Measurements from ENCODE around the gene EPHB6.

Gene EPHB6

DNA sequence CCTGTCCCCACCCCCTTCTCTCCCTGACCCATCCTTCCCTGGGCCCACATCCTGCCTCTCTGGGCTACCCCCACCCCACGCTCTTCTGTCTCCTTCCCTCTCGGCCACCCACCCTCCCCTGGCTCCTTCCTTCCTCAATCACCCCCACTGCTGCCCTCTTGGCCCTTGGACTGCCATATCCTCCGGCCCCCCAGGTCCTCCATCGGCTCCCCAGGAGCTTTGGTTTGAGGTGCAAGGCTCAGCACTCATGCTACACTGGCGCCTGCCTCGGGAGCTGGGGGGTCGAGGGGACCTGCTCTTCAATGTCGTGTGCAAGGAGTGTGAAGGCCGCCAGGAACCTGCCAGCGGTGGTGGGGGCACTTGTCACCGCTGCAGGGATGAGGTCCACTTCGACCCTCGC lies 10.9 kb downstream of the EPHB6 start:
- no peak overlapping the region for H3K4me3 ChIP-seq (ENCODE audit: low read depth, low read length)
- H3K36me3 ChIP-seq (ENCODE audit: insufficient read depth, low read length), result no peaks in the 10 kb centered on the region
- peaks cover 20% of the 10 kb centered on the region; the same call in 1 of the 2 replicates for H3K27me3 ChIP-seq (ENCODE audit: insufficient read depth, low read length)
- no peak overlapping the region for H3K27ac ChIP-seq (ENCODE audit: low read depth, low read length)
- H2AFZ ChIP-seq (ENCODE audit: low read length, unreplicated experiment), result no peak overlapping the region
- no peaks in the 10 kb centered on the region for H3K4me1 ChIP-seq (ENCODE audit: control insufficient read depth, insufficient read depth, low read length, unreplicated experiment)
- no peaks in the 10 kb centered on the region for H3K79me2 ChIP-seq (ENCODE audit: control insufficient read depth, insufficient read depth, low read length, unreplicated experiment)

DNA sequence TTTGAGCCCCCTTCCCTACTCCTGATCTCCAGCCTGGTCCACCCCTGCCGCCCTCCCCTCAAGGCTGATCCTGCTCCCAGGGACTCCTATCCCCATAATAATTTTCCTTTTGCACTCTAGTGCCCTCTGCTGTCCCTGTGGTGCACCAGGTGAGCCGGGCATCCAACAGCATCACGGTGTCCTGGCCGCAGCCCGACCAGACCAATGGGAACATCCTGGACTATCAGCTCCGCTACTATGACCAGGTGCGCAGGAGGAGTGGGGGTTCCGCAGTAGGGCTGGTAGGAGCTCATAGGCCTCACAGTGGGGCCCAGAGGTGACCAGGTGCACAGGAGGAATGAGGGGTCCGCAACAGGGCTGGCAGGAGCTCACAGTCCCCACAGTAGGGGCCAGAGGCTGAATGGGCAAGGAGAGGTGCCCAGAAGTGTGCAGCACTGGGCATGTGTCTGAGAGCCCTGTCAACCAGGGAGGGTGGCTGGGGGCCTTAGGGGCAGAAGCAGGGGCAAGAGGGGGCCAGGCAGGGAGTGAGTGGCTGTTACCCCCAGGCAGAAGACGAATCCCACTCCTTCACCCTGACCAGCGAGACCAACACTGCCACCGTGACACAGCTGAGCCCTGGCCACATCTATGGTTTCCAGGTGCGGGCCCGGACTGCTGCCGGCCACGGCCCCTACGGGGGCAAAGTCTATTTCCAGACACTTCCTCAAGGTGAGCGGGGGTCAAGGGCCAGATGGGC lies 11.7 kb downstream of the EPHB6 start:
- H3K79me2 ChIP-seq (ENCODE audit: control insufficient read depth, insufficient read depth, low read length, unreplicated experiment), result no peaks in the 10 kb centered on the region
- H2AFZ ChIP-seq (ENCODE audit: low read length, unreplicated experiment), result no peak overlapping the region
- H3K27ac ChIP-seq (ENCODE audit: low read depth, low read length), result no peak overlapping the region
- H3K4me1 ChIP-seq (ENCODE audit: control insufficient read depth, insufficient read depth, low read length, unreplicated experiment), result no peaks in the 10 kb centered on the region
- peaks cover 13% of the 10 kb centered on the region; the same call in 1 of the 2 replicates for H3K27me3 ChIP-seq (ENCODE audit: insufficient read depth, low read length)
- H3K36me3 ChIP-seq (ENCODE audit: insufficient read depth, low read length), result no peaks in the 10 kb centered on the region
- H3K4me3 ChIP-seq (ENCODE audit: low read depth, low read length), result no peak overlapping the region

DNA sequence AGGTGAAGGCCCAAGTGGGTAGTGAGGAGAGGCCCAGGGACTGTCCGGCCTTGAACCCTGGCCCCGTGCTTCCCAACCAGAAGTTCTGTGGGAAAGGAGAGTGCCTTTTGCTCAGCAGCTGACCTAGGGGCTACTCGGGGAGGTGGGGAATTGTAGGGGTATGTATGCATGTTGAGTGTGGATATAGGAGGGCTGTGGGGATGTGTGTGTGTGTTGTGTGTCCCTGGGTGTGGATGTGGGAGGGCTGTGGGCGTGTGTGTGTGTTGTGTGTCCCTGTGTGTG lies 12.2 kb downstream of the EPHB6 start:
- no peak overlapping the region for H2AFZ ChIP-seq (ENCODE audit: low read length, unreplicated experiment)
- H3K36me3 ChIP-seq (ENCODE audit: insufficient read depth, low read length), result no peaks in the 10 kb centered on the region
- H3K79me2 ChIP-seq (ENCODE audit: control insufficient read depth, insufficient read depth, low read length, unreplicated experiment), result no peaks in the 10 kb centered on the region
- H3K27ac ChIP-seq (ENCODE audit: low read depth, low read length), result no peak overlapping the region
- peaks cover 8% of the 10 kb centered on the region; the same call in 1 of the 2 replicates for H3K27me3 ChIP-seq (ENCODE audit: insufficient read depth, low read length)
- no peaks in the 10 kb centered on the region for H3K4me1 ChIP-seq (ENCODE audit: control insufficient read depth, insufficient read depth, low read length, unreplicated experiment)
- H3K4me3 ChIP-seq (ENCODE audit: low read depth, low read length), result no peak overlapping the region

DNA sequence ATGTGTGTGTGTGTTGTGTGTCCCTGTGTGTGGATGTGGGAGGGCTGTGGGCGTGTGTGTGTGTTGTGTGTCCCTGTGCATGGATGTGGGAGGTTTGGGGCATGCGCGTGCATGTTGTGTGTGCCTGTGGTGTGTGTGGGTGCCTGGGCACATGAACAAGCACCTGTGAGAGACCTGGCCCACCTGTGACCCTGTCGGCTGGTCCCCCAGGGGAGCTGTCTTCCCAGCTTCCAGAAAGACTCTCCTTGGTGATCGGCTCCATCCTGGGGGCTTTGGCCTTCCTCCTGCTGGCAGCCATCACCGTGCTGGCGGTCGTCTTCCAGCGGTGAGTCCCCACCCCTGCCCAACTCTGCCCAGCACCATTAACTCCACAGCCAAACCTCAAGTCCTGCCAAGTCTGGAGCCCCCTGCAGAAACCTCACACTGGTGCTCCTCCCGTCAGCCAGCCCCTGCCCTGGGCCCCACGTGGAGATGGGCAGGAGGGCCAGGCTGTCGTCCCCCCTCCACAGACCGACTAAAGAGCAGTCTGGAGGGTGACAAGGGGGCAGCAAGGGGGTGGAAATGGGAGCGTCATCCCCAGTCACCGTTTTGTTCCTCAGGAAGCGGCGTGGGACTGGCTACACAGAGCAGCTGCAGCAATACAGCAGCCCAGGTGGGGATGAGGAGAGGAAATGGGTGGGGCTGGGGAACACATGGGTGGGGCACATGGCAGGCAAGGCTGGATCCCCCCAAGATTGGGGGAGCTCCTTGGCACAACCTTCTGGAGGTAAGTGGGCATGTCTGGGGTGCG lies 12.7 kb downstream of the EPHB6 start:
- no peaks in the 10 kb centered on the region for H3K36me3 ChIP-seq (ENCODE audit: insufficient read depth, low read length)
- no peaks in the 10 kb centered on the region for H3K79me2 ChIP-seq (ENCODE audit: control insufficient read depth, insufficient read depth, low read length, unreplicated experiment)
- H3K4me3 ChIP-seq (ENCODE audit: low read depth, low read length), result no peak overlapping the region
- no peak overlapping the region for H3K27ac ChIP-seq (ENCODE audit: low read depth, low read length)
- H3K27me3 ChIP-seq (ENCODE audit: insufficient read depth, low read length), result peaks cover 2% of the 10 kb centered on the region; the same call in 1 of the 2 replicates
- H2AFZ ChIP-seq (ENCODE audit: low read length, unreplicated experiment), result no peak overlapping the region
- no peaks in the 10 kb centered on the region for H3K4me1 ChIP-seq (ENCODE audit: control insufficient read depth, insufficient read depth, low read length, unreplicated experiment)

DNA sequence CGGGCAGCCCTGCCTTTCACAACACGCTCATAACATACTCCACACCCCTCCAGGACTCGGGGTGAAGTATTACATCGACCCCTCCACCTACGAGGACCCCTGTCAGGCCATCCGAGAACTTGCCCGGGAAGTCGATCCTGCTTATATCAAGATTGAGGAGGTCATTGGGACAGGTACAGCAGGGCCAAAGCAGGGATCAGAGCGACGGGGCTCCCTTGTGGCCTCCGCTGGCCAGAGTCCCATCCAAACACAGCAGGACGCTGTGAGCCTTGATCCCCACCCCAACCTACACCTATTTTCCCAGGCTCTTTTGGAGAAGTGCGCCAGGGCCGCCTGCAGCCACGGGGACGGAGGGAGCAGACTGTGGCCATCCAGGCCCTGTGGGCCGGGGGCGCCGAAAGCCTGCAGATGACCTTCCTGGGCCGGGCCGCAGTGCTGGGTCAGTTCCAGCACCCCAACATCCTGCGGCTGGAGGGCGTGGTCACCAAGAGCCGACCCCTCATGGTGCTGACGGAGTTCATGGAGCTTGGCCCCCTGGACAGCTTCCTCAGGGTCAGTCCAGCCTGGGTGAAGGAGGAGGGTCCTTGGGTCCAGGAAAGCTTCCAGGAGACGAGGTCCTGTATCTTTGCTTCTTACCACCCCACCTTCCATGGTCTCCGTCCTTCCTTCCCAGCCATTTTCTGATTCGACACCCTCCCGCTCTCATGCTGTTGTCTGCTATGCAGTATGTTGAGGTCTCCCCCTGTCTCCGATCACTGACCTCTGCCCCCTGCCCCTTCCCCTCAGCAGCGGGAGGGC lies 13.5 kb downstream of the EPHB6 start:
- no peaks in the 10 kb centered on the region for H3K27me3 ChIP-seq (ENCODE audit: insufficient read depth, low read length)
- H3K79me2 ChIP-seq (ENCODE audit: control insufficient read depth, insufficient read depth, low read length, unreplicated experiment), result no peaks in the 10 kb centered on the region
- no peaks in the 10 kb centered on the region for H3K4me1 ChIP-seq (ENCODE audit: control insufficient read depth, insufficient read depth, low read length, unreplicated experiment)
- H3K4me3 ChIP-seq (ENCODE audit: low read depth, low read length), result no peak overlapping the region
- no peak overlapping the region for H2AFZ ChIP-seq (ENCODE audit: low read length, unreplicated experiment)
- H3K36me3 ChIP-seq (ENCODE audit: insufficient read depth, low read length), result no peaks in the 10 kb centered on the region
- H3K27ac ChIP-seq (ENCODE audit: low read depth, low read length), result no peak overlapping the region

DNA sequence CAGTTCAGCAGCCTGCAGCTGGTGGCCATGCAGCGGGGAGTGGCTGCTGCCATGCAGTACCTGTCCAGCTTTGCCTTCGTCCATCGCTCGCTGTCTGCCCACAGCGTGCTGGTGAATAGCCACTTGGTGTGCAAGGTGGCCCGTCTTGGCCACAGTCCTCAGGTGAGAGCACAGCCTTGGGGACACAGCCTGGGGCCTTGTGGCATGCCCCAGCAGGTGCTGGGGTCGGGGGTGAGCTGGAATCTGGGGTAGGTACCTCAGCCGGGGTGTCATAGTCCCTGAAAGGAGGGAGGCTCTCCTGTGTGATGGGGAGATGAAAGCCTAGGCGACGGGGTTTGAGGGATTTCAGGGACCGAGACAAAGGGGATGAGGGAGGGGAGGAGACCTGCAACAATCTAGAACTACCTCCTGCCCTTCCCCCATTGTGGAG lies 14.1 kb downstream of the EPHB6 start:
- Histone ChIP-seq H2AFZ (ENCODE audit: low read length, unreplicated experiment) (no peak overlapping the region), H3K27me3 (ENCODE audit: insufficient read depth, low read length) (no peaks in the 10 kb centered on the region), H3K79me2 (ENCODE audit: control insufficient read depth, insufficient read depth, low read length, unreplicated experiment) (no peaks in the 10 kb centered on the region), H3K4me3 (ENCODE audit: low read depth, low read length) (no peak overlapping the region), H3K36me3 (ENCODE audit: insufficient read depth, low read length) (no peaks in the 10 kb centered on the region), H3K27ac (ENCODE audit: low read depth, low read length) (no peak overlapping the region), H3K4me1 (ENCODE audit: control insufficient read depth, insufficient read depth, low read length, unreplicated experiment) (no peaks in the 10 kb centered on the region)

DNA sequence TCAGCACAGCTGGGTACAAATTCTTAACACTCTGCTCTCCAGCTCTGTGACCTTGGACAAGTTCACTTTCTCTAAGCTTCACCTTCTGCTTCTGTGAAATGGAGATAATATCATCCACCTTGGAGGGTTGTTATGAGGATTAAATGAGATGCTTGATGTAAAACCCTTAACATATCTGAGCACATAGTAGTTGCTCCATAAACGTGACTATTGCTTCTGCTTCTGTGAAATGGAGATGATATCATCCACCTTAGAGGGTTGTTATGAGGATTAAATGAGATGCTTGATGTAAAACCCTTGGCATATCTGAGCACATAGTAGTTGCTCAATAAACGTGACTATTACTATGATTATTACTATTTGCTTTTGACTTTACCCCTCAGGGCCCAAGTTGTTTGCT lies 14.6 kb downstream of the EPHB6 start:
- H3K27ac ChIP-seq (ENCODE audit: low read depth, low read length), result no peak overlapping the region
- H3K27me3 ChIP-seq (ENCODE audit: insufficient read depth, low read length), result no peaks in the 10 kb centered on the region
- no peaks in the 10 kb centered on the region for H3K4me1 ChIP-seq (ENCODE audit: control insufficient read depth, insufficient read depth, low read length, unreplicated experiment)

DNA sequence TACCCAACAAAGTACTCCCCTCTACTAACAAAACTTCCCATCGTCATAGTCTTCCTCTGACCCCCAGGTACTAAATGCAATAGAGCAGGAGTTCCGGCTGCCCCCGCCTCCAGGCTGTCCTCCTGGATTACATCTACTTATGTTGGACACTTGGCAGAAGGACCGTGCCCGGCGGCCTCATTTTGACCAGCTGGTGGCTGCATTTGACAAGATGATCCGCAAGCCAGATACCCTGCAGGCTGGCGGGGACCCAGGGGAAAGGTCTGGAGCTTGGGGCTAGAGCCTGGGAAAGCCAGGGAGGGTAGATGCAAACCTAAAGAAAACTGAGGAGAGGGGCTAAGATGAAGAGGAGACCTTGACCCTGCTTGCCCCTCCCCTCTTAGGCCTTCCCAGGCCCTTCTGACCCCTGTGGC lies 15.3 kb downstream of the EPHB6 start:
- H3K27me3 ChIP-seq (ENCODE audit: insufficient read depth, low read length), result no peaks in the 10 kb centered on the region
- H3K27ac ChIP-seq (ENCODE audit: low read depth, low read length), result no peak overlapping the region
- no peak overlapping the region for H3K4me3 ChIP-seq (ENCODE audit: low read depth, low read length)
- H3K4me1 ChIP-seq (ENCODE audit: control insufficient read depth, insufficient read depth, low read length, unreplicated experiment), result no peaks in the 10 kb centered on the region
- H2AFZ ChIP-seq (ENCODE audit: low read length, unreplicated experiment), result no peak overlapping the region
- no peaks in the 10 kb centered on the region for H3K79me2 ChIP-seq (ENCODE audit: control insufficient read depth, insufficient read depth, low read length, unreplicated experiment)
- no peaks in the 10 kb centered on the region for H3K36me3 ChIP-seq (ENCODE audit: insufficient read depth, low read length)

More for the DNA sequence above, 14.6 kb downstream of the EPHB6 start:
- Histone ChIP-seq H3K79me2 (ENCODE audit: control insufficient read depth, insufficient read depth, low read length, unreplicated experiment) (no peaks in the 10 kb centered on the region), H3K36me3 (ENCODE audit: insufficient read depth, low read length) (no peaks in the 10 kb centered on the region), H2AFZ (ENCODE audit: low read length, unreplicated experiment) (no peak overlapping the region), H3K4me3 (ENCODE audit: low read depth, low read length) (no peak overlapping the region)

DNA sequence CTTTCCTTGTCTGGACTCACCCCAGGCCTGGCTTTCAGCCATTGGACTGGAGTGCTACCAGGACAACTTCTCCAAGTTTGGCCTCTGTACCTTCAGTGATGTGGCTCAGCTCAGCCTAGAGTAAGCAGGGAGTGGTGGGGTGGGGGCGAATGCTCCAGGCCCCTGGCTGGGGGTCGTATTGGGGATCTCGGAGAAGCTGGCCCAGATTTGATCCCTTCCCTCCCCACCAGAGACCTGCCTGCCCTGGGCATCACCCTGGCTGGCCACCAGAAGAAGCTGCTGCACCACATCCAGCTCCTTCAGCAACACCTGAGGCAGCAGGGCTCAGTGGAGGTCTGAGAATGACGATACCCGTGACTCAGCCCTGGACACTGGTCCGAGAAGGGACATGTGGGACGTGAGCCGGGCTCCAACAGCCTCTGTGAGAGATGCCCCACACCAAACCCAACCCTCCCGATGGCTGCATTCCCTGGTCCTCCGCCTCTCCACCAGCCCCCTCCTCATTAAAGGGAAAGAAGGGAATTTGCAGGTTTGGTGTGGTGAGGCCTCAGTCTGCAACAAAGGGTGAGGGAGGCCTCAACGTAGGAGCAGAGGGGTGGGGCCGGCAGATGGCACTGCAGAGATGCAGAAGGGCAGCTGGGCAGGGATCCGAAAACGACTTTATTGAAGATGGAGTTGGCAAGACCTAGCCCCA lies 15.8 kb downstream of the EPHB6 start:
- H2AFZ ChIP-seq (ENCODE audit: low read length, unreplicated experiment), result no peak overlapping the region
- no peak overlapping the region for H3K4me3 ChIP-seq (ENCODE audit: low read depth, low read length)
- H3K79me2 ChIP-seq (ENCODE audit: control insufficient read depth, insufficient read depth, low read length, unreplicated experiment), result no peaks in the 10 kb centered on the region
- no peaks in the 10 kb centered on the region for H3K4me1 ChIP-seq (ENCODE audit: control insufficient read depth, insufficient read depth, low read length, unreplicated experiment)
- no peak overlapping the region for H3K27ac ChIP-seq (ENCODE audit: low read depth, low read length)
- no peaks in the 10 kb centered on the region for H3K27me3 ChIP-seq (ENCODE audit: insufficient read depth, low read length)
- H3K36me3 ChIP-seq (ENCODE audit: insufficient read depth, low read length), result no peaks in the 10 kb centered on the region
